GM12878 (cell line): ENCODE data around the gene UST. TPM values are rescaled to one million over a fixed set of nuclear protein-coding genes. Genes with fewer than 3 reads are reported as not detected.

Experiments
- ATAC-seq: fragments of 200-7000 bp; cut with Tn5 transposase; 3 replicates; pipeline ENCODE4 v1.9.1; 2020; ENCODE audit warnings: mild to moderate bottlenecking, moderate library complexity
- BruUV-seq: library from RNA; stranded (reverse); fragments of 400-500 nt; replicated peaks from 2 replicates; lab custom pipeline; 2021; lab: Mats Ljungman, UMichigan
- CTCF ChIA-PET: fragments of 300-600 bp; sonication (Branson Sonifier 250); formaldehyde crosslinking; extraction: SDS; loops from one replicate; lab custom pipeline; 2021; ENCODE audit warnings: inconsistent platforms; lab: Yijun Ruan, JAX
- POLR2A ChIA-PET: fragments of 350-600 bp; formaldehyde crosslinking; extraction: SDS; loops from one replicate; lab custom pipeline; 2021; ENCODE audit warnings: inconsistent platforms; lab: Charles Lee
- RAD21 ChIA-PET: fragments of 300-600 bp; sonication (Branson Sonifier 250); formaldehyde crosslinking; loops from one replicate; lab custom pipeline; 2023; ENCODE audit warnings: antibody characterized with exemption; ENCODE audit not compliant: unreplicated experiment; lab: Charles Lee
- SMC1A ChIA-PET: fragments of 300-600 bp; sonication (Branson Sonifier 250); formaldehyde crosslinking; loops from one replicate; lab custom pipeline; 2023; ENCODE audit not compliant: unreplicated experiment, uncharacterized antibody; lab: Charles Lee
- DNase-seq: peaks from one replicate; pipeline ENCODE4 v3.0.0-alpha.2; 2011; ENCODE audit warnings: low read depth, low spot score
- FAIRE-seq: peaks from 3 replicates; lab custom pipeline; 2011; peaks lifted over from hg19 to GRCh38; lab: Jason Lieb, UNC
- H2AFZ ChIP-seq: 2 replicates; pipeline ENCODE4 v1.6.0; 2011; ENCODE audit warnings: low read depth, low read length, control low read depth; ENCODE audit not compliant: control insufficient read depth
- H3K27ac ChIP-seq: 2 replicates; pipeline ENCODE4 v1.5.1; 2011; ENCODE audit warnings: control low read depth; ENCODE audit not compliant: control insufficient read depth, insufficient read depth
- H3K27me3 ChIP-seq, 2 experiments: replicated peaks in 1 of 2; 2 replicates each; pipeline versions ENCODE4 v1.6.0 to v1.6.1; 2011; ENCODE audit warnings: low read length in 1 of 2; ENCODE audit not compliant: control insufficient read depth in 2 of 2, insufficient read depth in 2 of 2
- H3K36me3 ChIP-seq, 2 experiments: 2 replicates each; pipeline ENCODE4 v1.5.1; 2011; ENCODE audit warnings: low read length in 1 of 2; ENCODE audit not compliant: control insufficient read depth in 2 of 2, insufficient read depth in 2 of 2
- H3K4me1 ChIP-seq: 2 replicates; pipeline ENCODE4 v1.6.1; 2011; ENCODE audit warnings: mild to moderate bottlenecking, low read length, moderate library complexity, mixed read lengths; ENCODE audit not compliant: control insufficient read depth, insufficient read depth
- H3K4me2 ChIP-seq: 2 replicates; pipeline ENCODE4 v1.6.0; 2011; ENCODE audit warnings: control low read depth; ENCODE audit not compliant: control insufficient read depth, insufficient read depth
- H3K4me3 ChIP-seq: fragments of 200-600 bp; sonication (generic); 2 replicates; pipeline ENCODE4 v1.5.1; 2016
- H3K79me2 ChIP-seq: 2 replicates; pipeline ENCODE4 v1.6.0; 2011; ENCODE audit warnings: low read length; ENCODE audit not compliant: control insufficient read depth, insufficient read depth
- H3K9ac ChIP-seq: 2 replicates; pipeline ENCODE4 v1.8.0; 2011; ENCODE audit warnings: low read length, control low read depth, mixed read lengths; ENCODE audit not compliant: control insufficient read depth, insufficient read depth
- H3K9me3 ChIP-seq: replicated peaks from 3 replicates; pipeline ENCODE4 v1.5.1; 2011; ENCODE audit warnings: mild to moderate bottlenecking, low read length; ENCODE audit not compliant: control insufficient read depth, insufficient read depth
- H4K20me1 ChIP-seq: 2 replicates; pipeline ENCODE4 v1.6.0; 2011; ENCODE audit not compliant: control insufficient read depth, insufficient read depth
- CBX5 ChIP-seq: sonication (generic); IDR thresholded peaks from 2 replicates; pipeline ENCODE4 v1.6.1; 2016; ENCODE audit warnings: low read depth, moderate library complexity, mild to moderate bottlenecking, inconsistent platforms
- EGR1 ChIP-seq, 2 experiments: IDR thresholded peaks; 1 replicate in 1 of 2; 2 replicates in 1 of 2; pipeline ENCODE4 v1.6.1; 2011 to 2012; ENCODE audit warnings: low read depth in 2 of 2, low read length in 2 of 2, borderline replicate concordance in 1 of 2, mild to moderate bottlenecking in 1 of 2, moderate library complexity in 1 of 2
- ESRRA ChIP-seq: IDR thresholded peaks from 2 replicates; pipeline ENCODE4 v1.6.1; 2012; ENCODE audit warnings: mild to moderate bottlenecking, low read length, improper control_type of control experiment
- GATAD2B ChIP-seq: fragments of 450-650 bp; conservative IDR thresholded peaks from 2 replicates; pipeline ENCODE4 v1.6.1; 2017; ENCODE audit warnings: low read depth, mild to moderate bottlenecking, moderate library complexity
- HCFC1 ChIP-seq: fragments of 150-350 bp; IDR thresholded peaks from 2 replicates; pipeline ENCODE4 v1.6.1; 2014; ENCODE audit warnings: low read length
- NFYB ChIP-seq: IDR thresholded peaks from 2 replicates; pipeline ENCODE4 v1.6.1; 2011; ENCODE audit warnings: low read depth, mild to moderate bottlenecking, low read length, improper control_type of control experiment, moderate library complexity; ENCODE audit not compliant: insufficient read depth
- NR2C2 ChIP-seq: IDR thresholded peaks from 2 replicates; pipeline ENCODE4 v1.6.1; 2011; ENCODE audit warnings: borderline replicate concordance, low read depth; ENCODE audit not compliant: control insufficient read depth, insufficient read length
- PKNOX1 ChIP-seq: fragments of 450-650 bp; IDR thresholded peaks from 2 replicates; pipeline ENCODE4 v1.6.1; 2016; ENCODE audit warnings: mild to moderate bottlenecking
- POLR2A ChIP-seq: IDR thresholded peaks from 2 replicates; pipeline ENCODE4 v1.6.1; 2011; ENCODE audit warnings: low read depth, mild to moderate bottlenecking, low read length
- POU2F2 ChIP-seq: IDR thresholded peaks from 3 replicates; pipeline ENCODE4 v1.6.1; 2011; ENCODE audit warnings: low read depth, mild to moderate bottlenecking, low read length, borderline replicate concordance
- SIN3A ChIP-seq: IDR thresholded peaks from 2 replicates; pipeline ENCODE4 v1.6.1; 2012; ENCODE audit warnings: low read depth, low read length, improper control_type of control experiment
- SIX5 ChIP-seq: IDR thresholded peaks from 2 replicates; pipeline ENCODE4 v1.6.1; 2011; ENCODE audit warnings: mild to moderate bottlenecking, low read depth, low read length, moderate library complexity; ENCODE audit not compliant: severe bottlenecking
- SMAD5 ChIP-seq: IDR thresholded peaks from 2 replicates; pipeline ENCODE4 v1.6.1; 2016; ENCODE audit warnings: antibody characterized with exemption, low read depth
- SREBF1 ChIP-seq: IDR thresholded peaks from 2 replicates; pipeline ENCODE4 v1.6.1; 2012; ENCODE audit warnings: mild to moderate bottlenecking, low read length
- STAT1 ChIP-seq: fragments of 450-650 bp; conservative IDR thresholded peaks from 2 replicates; pipeline ENCODE4 v1.6.1; 2014; ENCODE audit warnings: antibody characterized with exemption, mild to moderate bottlenecking
- SUZ12 ChIP-seq: fragments of 200-600 bp; sonication (generic); IDR thresholded peaks from one replicate; pipeline ENCODE4 v1.6.1; 2018; ENCODE audit warnings: antibody characterized with exemption, mild to moderate bottlenecking; ENCODE audit not compliant: unreplicated experiment
- WRNIP1 ChIP-seq: IDR thresholded peaks from 2 replicates; pipeline ENCODE4 v1.6.1; 2011; ENCODE audit warnings: low read depth, low read length, improper control_type of control experiment, borderline replicate concordance
- ZBTB40 ChIP-seq: fragments of 450-650 bp; IDR thresholded peaks from 2 replicates; pipeline ENCODE4 v1.6.1; 2016; ENCODE audit warnings: mild to moderate bottlenecking, moderate library complexity, borderline replicate concordance
- ZNF384 ChIP-seq: IDR thresholded peaks from 2 replicates; pipeline ENCODE4 v1.6.1; 2012; ENCODE audit warnings: low read depth, mild to moderate bottlenecking, low read length, improper control_type of control experiment, borderline replicate concordance
- WGBS: methylation state at CpG from one replicate; pipeline ENCODE4 v1.1.6; 2016; ENCODE audit warnings: low lambda C conversion rate; ENCODE audit not compliant: insufficient replicate concordance, insufficient coverage; ENCODE audit errors: missing lambda C conversion rate; 5-methylcytosine and 5-hydroxymethylcytosine counted together
- in situ Hi-C: fragments of 300-500 bp; cut with MboI; formaldehyde crosslinking; loops from 9 replicates; pipeline ENCODE4 v1.14.3; 2018; ENCODE audit warnings: mixed read lengths
- intact Hi-C: fragments of 100-400 bp; cut with micrococcal nuclease; formaldehyde crosslinking; loops from one replicate; pipeline ENCODE4 v1.14.2; 2022; ENCODE audit not compliant: unreplicated experiment
- polyA plus RNA-seq, 11 experiments: library from polyadenylated mRNA; depleted of rRNA in 4 of 11; unstranded in 6 of 11; stranded (reverse) in 5 of 11; fragments of >200 nt; fragmentation: Nextera tagmentation in 4 of 11; fragmentation: Illumina TruSeq in 1 of 11; extraction: Ambion mirVana in 4 of 11; extraction: Trizol in 1 of 11; gene quantifications; 1 replicate in 1 of 11; 2 replicates in 10 of 11; pipeline versions ENCODE4 v1.2.1 to v1.2.3, GENCODE V29; 2011 to 2016; ENCODE audit warnings: inconsistent platforms in 2 of 11, missing spikeins in 2 of 11, low read depth in 1 of 11
- total RNA-seq, 4 experiments: library from RNA; depleted of rRNA in 3 of 4; stranded (reverse); fragments of >200 nt in 3 of 4; fragmentation: Illumina TruSeq in 1 of 4; extraction: Trizol in 1 of 4; gene quantifications; 2 replicates each; pipeline versions ENCODE4 v1.2.1 to v1.2.3, GENCODE V29; 2013 to 2021

The UST gene
- total and polyA plus RNA-seq, 10 of the 15 experiments (the other 5 are each of a cell fraction or from before 2014, with no cell fraction given), result 0.74 to 43.3 (median 2.2) TPM

DNA sequence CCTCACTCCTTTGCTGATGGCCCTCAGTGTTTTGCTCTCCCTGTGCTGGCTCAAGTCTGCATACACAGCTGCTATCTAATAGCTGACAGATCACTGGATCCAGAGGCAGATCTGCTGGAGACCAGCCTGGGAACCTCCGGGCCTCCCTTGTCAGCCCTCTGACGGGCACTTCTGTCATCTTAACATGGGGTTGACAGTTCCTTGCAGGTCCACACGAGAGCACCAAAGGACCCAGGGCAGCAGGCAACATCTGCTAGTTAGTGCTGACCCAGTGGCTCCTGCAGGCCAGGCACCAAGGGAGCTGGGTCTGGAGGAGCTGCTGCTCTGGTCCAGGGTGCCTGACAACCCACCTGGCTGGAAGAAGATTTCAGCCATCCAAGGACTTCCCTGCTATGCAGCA lies 208.1 kb downstream of the UST start:
- Histone ChIP-seq H4K20me1 (no peaks in the 10 kb centered on the region), H3K27me3 (no peaks in the 10 kb centered on the region), H3K79me2 (no peaks in the 10 kb centered on the region), H2AFZ (no peak overlapping the region), H3K4me3 (no peak overlapping the region), H3K36me3 (no peaks in the 10 kb centered on the region), H3K27ac (no peak overlapping the region), H3K9me3 (peaks cover 3% of the 10 kb centered on the region; the same call in 2 of the 3 replicates), H3K4me2 (no peak overlapping the region), H3K4me1 (no peaks in the 10 kb centered on the region), H3K9ac (no peak overlapping the region)
- no peak for DNase-seq
- FAIRE-seq, result no peak
- intact Hi-C loops, result no loop called here
- BruUV-seq, result no TSS peak
- peak; percentile 25; the same call in 1 of the 3 replicates for ATAC-seq
- POLR2A ChIA-PET, result no interaction called here
- in situ Hi-C loops, result loop anchor here (5.0 kb wide), 1 partner anchor 378 kb away; no protein-coding TSS in a partner anchor
- WGBS, result 9% methylated on average over 3 of the region's 3 CpGs
- TF ChIP-seq POLR2A (no peak), CBX5 (no peak), HCFC1 (no peak), POU2F2 (no peak), ESRRA (no peak), SIN3A (no peak), SMAD5 (no peak), STAT1 (no peak), GATAD2B (no peak), ZBTB40 (no peak), NFYB (no peak), NR2C2 (no peak), SIX5 (no peak), PKNOX1 (no peak), SUZ12 (no peak), ZNF384 (no peak), SREBF1 (no peak), WRNIP1 (no peak), EGR1 (IDR thresholded peaks at IDR 0.05; ENCODE audit: borderline replicate concordance in 1 of 2, low read depth in 2 of 2, low read length in 2 of 2) (no peak)
- SMC1A ChIA-PET, result interaction anchor here (1.5 kb wide), 1 partner anchor 477 kb away, joined by 3 read pairs; no protein-coding TSS in a partner anchor
- CTCF ChIA-PET, result interaction anchor here (1.8 kb wide), 1 partner anchor 477 kb away, joined by 5 read pairs; no protein-coding TSS in a partner anchor
- RAD21 ChIA-PET, result interaction anchor here (0.6 to 1.4 kb wide), 2 partner anchors 13 to 477 kb away, joined by 3 read pairs; no protein-coding TSS in a partner anchor
